Smooth muscle cell (in vitro differentiated cells): Measurements from ENCODE around the gene IL23R. TPM values are rescaled to one million over a fixed set of nuclear protein-coding genes. Genes with fewer than 3 reads are reported as not detected.
A peak's percentile ranks its signal among the peaks of the same experiment; 100 is the strongest.

Experiments used
- DNase-seq: peaks from one replicate; lab custom pipeline; 2025; ENCODE audit not compliant: unreplicated experiment; lab: John Stamatoyannopoulos, UW
- H2AFZ ChIP-seq: fragments of 200-600 bp; sonication (generic); 2 replicates; pipeline ENCODE4 v1.6.0; 2016; ENCODE audit warnings: antibody characterized with exemption, low read depth, mild to moderate bottlenecking
- H3F3A ChIP-seq: fragments of 200-600 bp; sonication (generic); 2 replicates; pipeline ENCODE4 v1.6.0; 2017; ENCODE audit warnings: antibody characterized with exemption, low read depth
- H3K27ac ChIP-seq: fragments of 200-600 bp; sonication (generic); 2 replicates; pipeline ENCODE4 v1.5.1; 2016; ENCODE audit warnings: low read depth, mild to moderate bottlenecking
- H3K27me3 ChIP-seq: fragments of 200-600 bp; sonication (generic); 2 replicates; pipeline ENCODE4 v1.6.1; 2016; ENCODE audit warnings: low read depth, mild to moderate bottlenecking
- H3K36me3 ChIP-seq: fragments of 200-600 bp; sonication (generic); 2 replicates; pipeline ENCODE4 v1.5.1; 2016; ENCODE audit warnings: low read depth
- H3K4me1 ChIP-seq: fragments of 200-600 bp; sonication (generic); 2 replicates; pipeline ENCODE4 v1.5.1; 2016; ENCODE audit warnings: low read depth
- H3K4me2 ChIP-seq: fragments of 200-600 bp; sonication (generic); 2 replicates; pipeline ENCODE4 v1.6.0; 2016; ENCODE audit warnings: mild to moderate bottlenecking
- H3K4me3 ChIP-seq: fragments of 200-600 bp; sonication (generic); 2 replicates; pipeline ENCODE4 v1.5.1; 2016; ENCODE audit warnings: mild to moderate bottlenecking
- H3K79me2 ChIP-seq: fragments of 200-600 bp; sonication (generic); 2 replicates; pipeline ENCODE4 v1.6.0; 2016; ENCODE audit warnings: low read depth, mild to moderate bottlenecking
- H3K9ac ChIP-seq: fragments of 200-600 bp; sonication (generic); 2 replicates; pipeline ENCODE4 v1.6.0; 2016; ENCODE audit warnings: low read depth
- H3K9me3 ChIP-seq: fragments of 200-600 bp; sonication (generic); replicated peaks from 2 replicates; pipeline ENCODE4 v1.5.1; 2016; ENCODE audit warnings: low read depth
- H4K20me1 ChIP-seq: fragments of 200-600 bp; sonication (generic); 2 replicates; pipeline ENCODE4 v1.6.0; 2016; ENCODE audit warnings: low read depth
- CTCF ChIP-seq: fragments of 200-600 bp; sonication (generic); IDR thresholded peaks from 2 replicates; pipeline ENCODE4 v1.5.1; 2017; ENCODE audit warnings: borderline replicate concordance, mild to moderate bottlenecking, antibody characterized with exemption; ENCODE audit not compliant: insufficient read depth, poor library complexity, severe bottlenecking
- WGBS: methylation state at CpG from one replicate; pipeline ENCODE4 v1.1.7; 2016; ENCODE audit warnings: low lambda C conversion rate; 5-methylcytosine and 5-hydroxymethylcytosine counted together
- polyA plus RNA-seq: library from polyadenylated mRNA; unstranded; fragments of >200 nt; fragmentation: Nextera tagmentation; extraction: Ambion mirVana; gene quantifications from 2 replicates; pipeline ENCODE4 v1.2.1, GENCODE V29; 2016
- total RNA-seq: library from RNA; depleted of rRNA; stranded (reverse); fragments of >200 nt; gene quantifications from 2 replicates; pipeline ENCODE4 v1.2.3, GENCODE V29; 2014

IL23R gene
- total and polyA plus RNA-seq, 2 experiments from 2014 or later = not detected

- Histone ChIP-seq H3K79me2 (no peaks in the 10 kb centered on the region), H3K9me3 (no peaks in the 10 kb centered on the region), H2AFZ (peak overlapping the region; percentile 3), H3K4me3 (no peak overlapping the region), H3K4me2 (no peak overlapping the region), H4K20me1 (no peaks in the 10 kb centered on the region), H3F3A (no peaks in the 10 kb centered on the region), H3K9ac (no peak overlapping the region), H3K36me3 (no peaks in the 10 kb centered on the region), H3K27ac (no peak overlapping the region), H3K4me1 (no peaks in the 10 kb centered on the region), H3K27me3 (no peaks in the 10 kb centered on the region)
- no peak for TF ChIP-seq CTCF
- WGBS = 79% methylated on average over 3 of the region's 3 CpGs
- DNase-seq = no peak
Observed at GRCh38 chr1:67209521-67209920, 43.3 kb downstream of the IL23R start.

DNA sequence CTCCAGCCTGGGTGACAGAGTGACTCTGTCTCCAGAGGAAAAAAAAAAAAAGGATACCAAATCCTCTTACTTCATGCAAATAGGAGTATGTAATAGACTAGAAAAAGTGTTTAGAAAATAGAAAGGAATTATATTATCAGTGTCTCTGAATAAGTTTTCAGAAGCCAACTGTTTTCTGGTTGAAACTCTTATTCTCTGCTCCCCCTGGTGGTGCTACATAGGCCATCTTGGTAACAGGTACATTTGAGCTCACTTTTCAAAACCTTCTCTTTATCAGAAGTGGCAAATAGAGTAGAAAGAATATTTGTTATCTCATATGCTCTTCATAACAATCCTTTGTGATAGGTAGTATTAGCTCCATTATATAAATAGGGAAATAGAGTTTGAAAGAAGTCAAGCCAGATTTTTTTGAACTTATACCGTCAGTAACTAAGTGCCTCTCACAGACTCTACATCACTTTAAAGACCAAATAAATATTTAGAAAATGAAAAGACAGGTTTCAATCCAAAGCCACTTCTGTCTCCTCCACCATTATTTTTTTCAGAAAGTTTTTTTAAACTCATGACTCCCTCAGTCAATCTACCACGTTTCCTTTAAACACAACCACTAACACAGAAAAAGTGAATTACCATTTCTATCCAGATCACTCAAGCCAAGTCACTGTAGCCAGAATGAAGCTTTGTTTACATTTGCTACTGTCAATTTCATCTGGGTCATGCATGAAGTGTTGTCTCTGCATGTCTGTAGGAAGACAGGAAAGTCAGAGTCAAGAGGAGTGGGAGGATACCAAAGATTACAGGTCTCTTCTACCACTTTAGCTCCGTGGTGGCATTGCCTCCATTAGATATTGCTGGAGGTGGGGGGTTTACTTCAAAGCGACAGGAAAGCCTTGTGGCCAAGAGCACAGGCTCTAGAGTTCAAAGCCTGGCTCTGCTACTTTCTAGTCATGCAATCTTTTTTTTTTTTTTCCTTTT lies 45.6 kb downstream of the IL23R start:
- no peak overlapping the region for H3K4me2 ChIP-seq
- no peaks in the 10 kb centered on the region for H4K20me1 ChIP-seq
- no peaks in the 10 kb centered on the region for H3K4me1 ChIP-seq
- no peak overlapping the region for H3K9ac ChIP-seq
- no peaks in the 10 kb centered on the region for H3K27me3 ChIP-seq
- peak; percentile 69 for TF ChIP-seq CTCF
- 64% methylated on average over 4 of the region's 4 CpGs for WGBS
- H3K4me3 ChIP-seq = no peak overlapping the region
- H3K36me3 ChIP-seq = no peaks in the 10 kb centered on the region
- no peak overlapping the region for H2AFZ ChIP-seq
- H3F3A ChIP-seq = no peaks in the 10 kb centered on the region
- DNase-seq = no peak
- no peak overlapping the region for H3K27ac ChIP-seq
- H3K79me2 ChIP-seq = no peaks in the 10 kb centered on the region
- H3K9me3 ChIP-seq = no peaks in the 10 kb centered on the region

DNA sequence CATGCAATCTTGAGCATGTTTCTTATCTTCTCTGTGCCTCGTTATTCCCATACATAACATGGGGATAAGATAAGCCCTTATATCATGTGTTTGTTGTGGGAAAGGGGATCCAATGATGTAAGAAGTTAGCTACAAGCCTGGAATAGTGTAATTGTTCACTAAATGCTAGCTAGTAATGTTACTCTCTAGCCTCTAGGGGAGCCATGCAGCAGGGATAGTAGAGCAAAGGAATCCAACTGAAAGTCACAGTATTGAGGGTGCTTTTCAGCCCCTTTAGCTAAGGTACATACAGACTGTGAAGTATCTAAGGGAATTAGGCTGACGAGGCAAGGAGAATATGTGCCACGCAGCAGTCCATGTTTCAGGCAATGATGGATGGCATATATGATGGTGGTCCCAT lies 46.9 kb downstream of the IL23R start:
- no peaks in the 10 kb centered on the region for H3K36me3 ChIP-seq
- DNase-seq = no peak
- no peaks in the 10 kb centered on the region for H4K20me1 ChIP-seq
- H3K4me1 ChIP-seq = no peaks in the 10 kb centered on the region
- H3K4me2 ChIP-seq = no peak overlapping the region
- no peaks in the 10 kb centered on the region for H3K27me3 ChIP-seq
- H3K9ac ChIP-seq = no peak overlapping the region
- H3K9me3 ChIP-seq = no peaks in the 10 kb centered on the region
- no peak overlapping the region for H3K4me3 ChIP-seq
- H2AFZ ChIP-seq = no peak overlapping the region
- no peaks in the 10 kb centered on the region for H3F3A ChIP-seq
- H3K79me2 ChIP-seq = no peaks in the 10 kb centered on the region
- no peak overlapping the region for H3K27ac ChIP-seq
- TF ChIP-seq CTCF = peak; percentile 46
- 15% methylated on average over 3 of the region's 3 CpGs for WGBS
